Measurements from ENCODE around the gene CMTM7.
"Not testable (repeated sequence)": the region's sequence is repeated elsewhere in the genome, so short reads cannot be mapped to it uniquely, and the experiment has no call there.

The CMTM7 gene

GRCh38 chr3:32460031-32460749 is 68.5 kb downstream of the CMTM7 start:
- DNase-seq (ENCODE audit: low spot score): no peak

- not testable (repeated sequence) for DNase-seq (ENCODE audit: low spot score)
Observed at GRCh38 chr3:32460817-32461496, 69.3 kb downstream of the CMTM7 start.

DNA sequence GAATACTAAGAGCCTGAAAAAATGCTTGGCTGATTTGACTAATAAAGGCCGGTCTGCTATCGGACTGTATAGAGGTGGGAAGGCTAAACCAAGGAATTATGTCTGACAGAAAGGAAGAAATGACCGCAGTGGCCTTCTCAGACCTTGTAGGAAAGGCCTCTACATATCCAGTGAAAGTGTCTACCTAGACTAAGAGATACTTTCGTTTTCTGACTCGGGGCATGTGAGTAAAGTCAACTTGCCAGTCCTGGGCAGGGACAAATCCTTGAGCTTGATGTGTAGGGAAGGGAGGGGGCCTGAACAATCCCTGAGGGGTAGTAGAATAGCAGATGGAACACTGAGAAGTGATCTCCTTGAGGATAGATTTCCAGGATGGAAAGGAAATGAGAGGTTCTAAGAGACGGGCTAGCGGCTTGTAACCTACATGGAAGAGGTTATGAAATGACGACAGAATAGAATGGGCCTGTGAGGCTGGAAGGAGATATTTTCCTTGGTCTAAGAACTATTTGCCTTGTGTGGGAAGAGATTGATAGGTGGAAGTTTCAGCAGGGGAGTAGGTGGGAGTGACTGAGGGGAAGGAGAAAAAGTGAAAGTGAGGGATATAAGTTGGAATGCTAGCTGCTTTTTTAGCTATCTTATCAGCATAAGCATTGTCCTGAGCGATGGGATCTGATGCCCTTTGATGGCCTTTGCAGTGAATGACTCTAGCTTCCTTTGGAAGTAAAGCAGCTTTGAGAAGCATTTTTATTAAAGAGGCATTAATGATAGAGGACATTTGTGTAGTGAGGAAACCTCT is 70.7 kb downstream of the CMTM7 start:
- DNase-seq (ENCODE audit: low spot score): not testable (repeated sequence)

DNA sequence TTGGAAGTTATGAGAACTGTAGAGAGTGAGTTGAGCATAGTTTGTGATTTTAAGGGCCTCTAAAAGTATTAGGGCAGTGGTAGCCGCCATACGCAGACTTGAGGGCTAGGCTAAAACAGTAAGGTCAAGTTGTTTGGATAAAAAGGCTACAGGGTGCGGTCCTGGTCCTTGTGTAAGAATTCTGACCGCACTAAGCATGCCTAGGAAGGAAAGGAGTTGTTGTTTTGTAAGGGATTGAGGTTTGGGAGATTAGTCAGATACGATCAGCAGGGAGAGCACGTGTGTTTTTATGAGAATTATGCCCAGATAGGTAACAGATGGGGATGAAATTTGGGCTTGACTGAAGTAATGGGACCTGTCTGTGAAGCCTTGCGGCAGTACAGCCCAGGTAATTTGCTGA is 71.8 kb downstream of the CMTM7 start:
- DNase-seq (ENCODE audit: low spot score): not testable (repeated sequence)

DNA sequence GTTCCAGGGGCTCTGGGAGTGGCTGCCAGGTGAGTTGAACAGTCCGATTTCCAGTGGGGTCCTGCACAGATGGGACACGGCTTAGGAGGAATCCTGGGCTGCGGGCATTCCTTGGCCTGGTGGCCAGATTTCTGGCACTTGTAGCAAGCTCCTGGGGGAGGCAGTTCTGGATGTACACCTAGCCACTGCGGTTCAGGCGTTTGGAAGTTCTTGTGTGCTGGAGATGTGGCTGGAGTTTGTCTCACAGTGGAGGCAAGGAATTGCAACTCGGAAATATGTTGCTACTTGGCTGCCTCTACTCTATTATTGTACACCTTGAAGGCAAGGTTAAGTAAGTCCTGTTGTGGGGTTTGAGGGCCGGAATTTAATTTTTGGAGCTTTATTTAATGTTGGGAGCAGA is 73.1 kb downstream of the CMTM7 start:
- DNase-seq (ENCODE audit: low spot score): not testable (repeated sequence)

DNA sequence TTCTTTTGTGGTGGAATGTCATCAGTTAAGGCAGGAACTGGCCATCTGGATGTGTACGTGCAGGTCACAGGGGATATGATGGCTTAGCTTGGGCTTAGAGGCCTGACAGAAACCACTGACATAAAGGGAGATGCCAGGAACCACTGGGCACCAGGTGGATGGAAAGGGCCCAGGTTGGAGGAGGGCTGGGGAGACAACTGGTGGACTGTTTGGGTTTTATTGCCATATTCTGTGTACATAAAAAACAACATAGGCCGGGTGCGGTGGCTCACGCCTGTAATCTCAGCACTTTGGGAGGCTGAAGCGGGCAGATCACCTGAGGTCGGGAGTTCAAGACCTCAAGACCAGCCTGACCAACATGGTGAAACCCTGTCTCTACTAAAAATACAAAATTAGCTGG is 75.2 kb downstream of the CMTM7 start:
- not testable (repeated sequence) for DNase-seq (ENCODE audit: low spot score)

GRCh38 chr3:32467333-32468070 is 75.8 kb downstream of the CMTM7 start:
- peak; percentile 40 for DNase-seq (ENCODE audit: low spot score)

- no peak for DNase-seq (ENCODE audit: low spot score)
Observed at GRCh38 chr3:32469151-32469874, 77.7 kb downstream of the CMTM7 start.

GRCh38 chr3:32470362-32470761 is 78.7 kb downstream of the CMTM7 start:
- no peak for DNase-seq (ENCODE audit: low spot score)

- no peak for DNase-seq (ENCODE audit: low spot score)
Observed at GRCh38 chr3:32471246-32471645, 79.6 kb downstream of the CMTM7 start.

DNA sequence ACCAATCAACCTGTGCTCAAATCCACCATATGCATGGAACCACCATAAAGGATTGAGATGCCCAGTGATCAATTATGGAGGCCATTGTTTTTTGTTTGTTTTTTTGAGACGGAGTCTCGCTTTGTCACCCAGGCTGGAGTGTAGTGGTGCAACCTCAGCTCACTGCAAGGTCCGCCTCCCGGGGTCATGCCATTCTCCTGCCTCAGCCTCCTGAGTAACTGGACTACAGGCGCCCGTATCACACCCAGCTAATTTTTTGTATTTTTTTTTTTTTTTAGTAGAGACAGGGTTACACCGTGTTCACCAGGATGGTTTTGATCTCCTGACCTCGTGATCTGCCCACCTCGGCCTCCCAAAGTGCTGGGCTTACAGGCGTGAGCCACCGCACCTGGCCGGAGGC is 80.5 kb downstream of the CMTM7 start:
- not testable (repeated sequence) for DNase-seq (ENCODE audit: low spot score)

GRCh38 chr3:32474201-32474600 is 82.5 kb downstream of the CMTM7 start:
- DNase-seq (ENCODE audit: low spot score): no peak

- DNase-seq (ENCODE audit: low spot score): no peak
Observed at GRCh38 chr3:32480604-32481003, 89.0 kb downstream of the CMTM7 start.

- no peak for DNase-seq (ENCODE audit: low spot score)
Observed at GRCh38 chr3:32481791-32482631, 90.4 kb downstream of the CMTM7 start.

GRCh38 chr3:32482693-32483092 is 91.0 kb downstream of the CMTM7 start:
- no peak for DNase-seq (ENCODE audit: low spot score)

DNA sequence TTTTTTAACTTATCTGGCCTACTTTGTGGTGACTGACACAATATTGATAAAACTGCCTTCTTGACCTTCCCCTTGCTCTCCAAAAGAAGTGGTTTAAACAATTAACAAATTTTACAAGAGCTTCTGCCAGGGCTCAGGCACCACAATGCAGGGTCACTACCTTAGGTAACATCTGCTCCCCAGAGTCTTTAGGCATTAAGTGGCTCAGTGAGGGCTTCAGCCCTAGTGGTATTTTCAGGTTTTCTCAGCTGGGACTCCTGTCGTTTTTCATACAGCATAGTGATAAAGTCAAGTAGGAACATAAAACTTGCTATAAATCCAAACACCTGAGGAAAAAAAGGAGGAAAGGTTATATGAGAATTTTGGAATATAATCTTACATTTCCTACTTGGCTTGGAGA is 92.1 kb downstream of the CMTM7 start:
- no peak for DNase-seq (ENCODE audit: low spot score)

GRCh38 chr3:32484436-32484835 is 92.8 kb downstream of the CMTM7 start:
- peak; percentile 37 for DNase-seq (ENCODE audit: low spot score)

DNA sequence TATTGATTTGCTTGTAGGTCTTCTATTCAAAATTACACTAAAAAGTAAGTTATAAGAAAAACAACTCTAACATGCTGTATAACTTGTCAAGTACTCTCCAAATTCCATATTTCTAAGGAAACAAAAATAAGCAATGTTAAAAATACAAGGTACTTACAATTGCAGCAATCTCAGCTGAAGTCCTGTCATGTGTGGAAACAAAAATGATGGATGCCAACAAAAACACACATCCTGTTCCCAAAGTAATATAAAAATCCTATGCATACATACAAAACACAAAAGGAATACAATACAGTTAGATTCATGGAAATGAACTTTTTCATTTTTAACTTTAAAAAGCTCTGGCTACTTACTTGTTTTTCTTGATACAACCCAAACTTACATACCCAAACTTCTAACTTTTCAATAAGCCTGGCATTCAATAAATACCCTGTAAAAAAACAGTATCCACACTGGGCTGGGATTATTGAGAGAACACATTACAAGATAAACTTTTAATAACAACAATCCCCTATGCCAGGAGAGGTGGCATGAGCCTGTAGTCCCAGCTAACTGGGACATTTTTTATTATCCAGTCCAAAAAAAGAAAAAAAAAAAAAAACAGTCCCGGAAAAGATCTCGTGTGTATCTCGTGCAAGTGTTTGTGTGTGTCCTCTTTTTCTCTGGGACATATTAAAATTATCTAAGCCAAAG is 96.3 kb downstream of the CMTM7 start:
- no peak for DNase-seq (ENCODE audit: low spot score)

DNA sequence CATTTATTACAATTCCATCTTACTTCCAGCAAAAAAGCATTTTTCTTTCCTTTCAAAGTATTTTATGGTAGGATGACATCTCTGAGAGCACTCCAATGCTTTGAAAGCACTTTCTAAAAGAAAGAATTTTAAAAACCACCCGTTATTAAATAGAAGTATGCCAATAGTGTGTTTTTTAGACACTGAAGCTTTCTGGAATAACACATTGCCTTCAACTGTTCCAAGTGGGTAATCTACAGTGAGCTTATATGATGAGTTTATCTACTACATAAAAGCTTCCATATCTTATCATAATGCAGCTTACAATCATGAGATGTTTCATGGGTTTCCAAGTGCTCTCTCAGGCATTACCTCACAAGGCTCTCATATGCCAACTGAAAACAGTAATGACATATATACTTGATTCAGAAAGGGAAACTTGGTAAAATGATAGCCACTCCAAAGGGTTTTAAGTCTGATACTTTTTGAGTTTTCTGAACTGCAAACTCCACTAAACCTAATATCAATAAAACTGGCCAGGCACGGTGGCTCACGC is 96.9 kb downstream of the CMTM7 start:
- DNase-seq (ENCODE audit: low spot score): no peak
